ENCODE results near the gene LPGAT1.

- TF ChIP-seq CTCF (conservative IDR thresholded peaks at IDR 0.05) (no peak), ZFX (IDR thresholded peaks at IDR 0.05) (no peak)
Observed at GRCh38 chr1:211813590-211813989, 17.0 kb downstream of the LPGAT1 start.
